ENCODE data around the gene FBLN2. TPM values are rescaled to one million over a fixed set of nuclear protein-coding genes. Genes with fewer than 3 reads are reported as not detected.
A peak's percentile ranks its signal among the peaks of the same experiment; 100 is the strongest.

The FBLN2 gene
- total and polyA plus RNA-seq, 2 of the 4 experiments (the other 2 are of a cell fraction) = 11.8 to 60.8 TPM

GRCh38 chr3:13612829-13613228 lies 63.9 kb downstream of the FBLN2 start:
- Histone ChIP-seq H3K56ac (ENCODE audit: extremely low read depth, insufficient read depth, low read length) (no peak overlapping the region), H3K4me1 (ENCODE audit: control insufficient read depth, insufficient read depth, low read length) (peaks cover 2% of the 10 kb centered on the region; the same call in 1 of the 2 replicates), H3K23ac (ENCODE audit: low read depth, low read length) (no peak overlapping the region), H3K4me3 (ENCODE audit: insufficient read depth, low read depth, low read length) (no peak overlapping the region), H2BK15ac (ENCODE audit: low read depth, low read length) (no peak overlapping the region), H3K4me2 (ENCODE audit: low read depth, low read length) (no peak overlapping the region), H2BK120ac (ENCODE audit: low read depth, low read length) (no peak overlapping the region), H3K27ac (ENCODE audit: insufficient read depth, low read length) (no peak overlapping the region), H2AK9ac (replicated peaks; ENCODE audit: low read depth, low read length, poor library complexity) (no peak overlapping the region), H2AK5ac (ENCODE audit: low read depth, low read length) (no peak overlapping the region), H2AFZ (replicated peaks; ENCODE audit: low read length, poor library complexity) (no peak overlapping the region), H4K5ac (ENCODE audit: low read depth, low read length) (no peak overlapping the region), H2BK5ac (ENCODE audit: low read depth, low read length, poor library complexity, severe bottlenecking) (no peak overlapping the region), H3K27me3 (ENCODE audit: control insufficient read depth, insufficient read depth, low read length) (no peaks in the 10 kb centered on the region), H3K18ac (ENCODE audit: low read depth, low read length) (no peak overlapping the region), H3K79me1 (ENCODE audit: low read depth in 1 of 2, low read length in 2 of 2) (no peaks in the 10 kb centered on the region), H3K36me3 (ENCODE audit: control insufficient read depth, insufficient read depth, low read length) (no peaks in the 10 kb centered on the region), H3K9me1 (ENCODE audit: insufficient read depth, low read length) (peaks cover 3% of the 10 kb centered on the region; the same call in 1 of the 2 replicates), H3K14ac (replicated peaks; ENCODE audit: low read depth, low read length) (no peak overlapping the region), H4K8ac (ENCODE audit: low read depth in 2 of 2, low read length in 2 of 2) (no peak overlapping the region), H4K91ac (ENCODE audit: insufficient read depth, low read depth, low read length) (no peak overlapping the region), H3K4ac (ENCODE audit: low read depth, low read length) (no peak overlapping the region), H4K20me1 (ENCODE audit: insufficient read depth, low read length) (no peaks in the 10 kb centered on the region), H3K9ac (ENCODE audit: low read depth, low read length) (no peak overlapping the region), H2BK20ac (ENCODE audit: low read depth, low read length) (no peak overlapping the region), H3K9me3 (ENCODE audit: control insufficient read depth, insufficient read depth, low read length) (no peaks in the 10 kb centered on the region)
- dilution Hi-C loops (cut with HindIII; ENCODE audit: low sequenced_read_pairs, unreplicated experiment) = no loop called here
- no TSS peak for BruUV-seq (replicated peaks)
- WGBS, 2 experiments (ENCODE audit: extremely low coverage in 2 of 2, insufficient read length in 1 of 2) = no CpG with 5 or more reads among the region's 3 CpGs
- DNase-seq = peak; percentile 8
- in situ Hi-C loops (cut with MboI; ENCODE audit: low sequenced_read_pairs) = no loop called here
- CTCF ChIA-PET = no interaction called here
- POLR2A ChIA-PET (ENCODE audit: unreplicated experiment) = interaction anchor here (0.6 kb wide), 1 partner anchor 593 kb away, joined by 7 read pairs; no protein-coding TSS in a partner anchor
- ATAC-seq (ENCODE audit: low read depth) = peak; percentile 24; the same call in 1 of the 2 replicates
- intact Hi-C loops (cut with micrococcal nuclease) = no loop called here
- TF ChIP-seq MAZ (IDR thresholded peaks at IDR 0.05; ENCODE audit: borderline replicate concordance, low read depth, low read length) (no peak), RCOR1 (IDR thresholded peaks at IDR 0.05; ENCODE audit: insufficient replicate concordance, low read length) (no peak), CTCF (conservative IDR thresholded peaks at IDR 0.05; ENCODE audit: low read depth, low read length) (no peak), NFE2L2 (IDR thresholded peaks at IDR 0.05; ENCODE audit: low read depth, low read length) (no peak), CEBPB (IDR thresholded peaks at IDR 0.05; ENCODE audit: low read depth, low read length) (no peak), SMC3 (IDR thresholded peaks at IDR 0.05; ENCODE audit: low read depth, low read length) (no peak), ELK1 (IDR thresholded peaks at IDR 0.05; ENCODE audit: borderline replicate concordance, low read depth, low read length) (no peak), BHLHE40 (IDR thresholded peaks at IDR 0.05; ENCODE audit: low read depth, low read length) (no peak), MXI1 (IDR thresholded peaks at IDR 0.05; ENCODE audit: borderline replicate concordance, low read depth, low read length) (no peak), CHD1 (IDR thresholded peaks at IDR 0.05; ENCODE audit: low read depth, low read length) (no peak), FOS (IDR thresholded peaks at IDR 0.05; ENCODE audit: low read depth, low read length) (no peak), RFX5 (IDR thresholded peaks at IDR 0.05; ENCODE audit: low read depth, low read length) (no peak), POLR2A (IDR thresholded peaks at IDR 0.05; ENCODE audit: low read depth, low read length) (no peak), RAD21 (IDR thresholded peaks at IDR 0.05; ENCODE audit: low read length) (no peak), MAFK (IDR thresholded peaks at IDR 0.05; ENCODE audit: low read depth, low read length) (no peak), USF2 (IDR thresholded peaks at IDR 0.05; ENCODE audit: low read depth, low read length) (no peak)

All from IMR-90 (cell line).